ENCODE measurements around the gene TTYH3. TPM values are rescaled to one million over a fixed set of nuclear protein-coding genes. Genes with fewer than 3 reads are reported as not detected.
A peak's percentile ranks its signal among the peaks of the same experiment; 100 is the strongest.

The TTYH3 gene
- total RNA-seq, 1 donor from 2014 or later: 170 TPM

DNA sequence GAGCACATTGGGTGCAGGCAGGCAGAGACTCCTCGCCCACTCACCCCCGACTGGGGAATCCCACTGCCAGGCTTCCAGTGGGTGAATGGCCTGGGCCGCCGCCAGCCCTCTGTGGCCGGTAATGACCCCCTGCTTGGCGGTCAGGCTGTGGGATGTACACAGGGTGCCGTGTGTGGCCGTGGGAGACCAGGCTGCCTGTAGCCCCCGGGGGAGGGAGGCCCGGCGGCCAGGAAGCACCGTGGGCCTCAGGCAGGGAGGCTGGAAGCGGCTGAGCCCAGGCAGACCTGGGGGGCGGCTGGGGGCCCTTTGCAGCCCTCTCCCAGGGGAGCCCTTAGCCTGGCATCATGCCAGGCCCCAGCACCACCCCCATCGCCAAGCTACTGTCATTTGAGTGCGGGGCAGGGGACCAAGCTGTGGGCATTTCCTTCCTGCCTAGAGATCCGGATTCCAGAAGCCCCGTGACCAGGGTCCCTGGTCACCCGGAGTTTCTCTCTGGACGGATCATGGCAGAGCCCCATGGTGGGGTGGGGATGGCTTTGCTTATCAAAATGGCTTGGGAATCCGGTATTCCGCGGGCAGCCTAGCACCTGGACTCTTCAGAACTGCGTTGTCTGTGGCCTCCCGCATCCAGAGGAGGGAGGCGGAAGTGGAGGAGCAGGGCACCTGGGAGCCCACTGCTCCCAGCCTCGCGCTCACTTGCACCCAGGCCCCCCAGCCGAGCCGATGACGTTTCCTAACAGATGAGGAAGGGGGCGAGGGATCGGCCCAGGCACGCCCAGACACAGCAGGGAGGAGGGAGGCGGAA is 1.1 kb downstream of the TTYH3 start:
- Mint-ChIP-seq H3K27ac (peak overlapping the region; percentile 94), H3K9me3 (ENCODE audit: low read depth) (no peaks in the 10 kb centered on the region), H3K4me3 (ENCODE audit: low read depth) (peak overlapping the region; percentile 93), H3K27me3 (peaks cover 2% of the 10 kb centered on the region), H3K4me1 (ENCODE audit: low read depth) (peaks cover 12% of the 10 kb centered on the region), H3K36me3 (ENCODE audit: insufficient read depth) (no peaks in the 10 kb centered on the region)
- no peak for DNase-seq (ENCODE audit: low spot score, unreplicated experiment)
- TF ChIP-seq, protein P1, sequence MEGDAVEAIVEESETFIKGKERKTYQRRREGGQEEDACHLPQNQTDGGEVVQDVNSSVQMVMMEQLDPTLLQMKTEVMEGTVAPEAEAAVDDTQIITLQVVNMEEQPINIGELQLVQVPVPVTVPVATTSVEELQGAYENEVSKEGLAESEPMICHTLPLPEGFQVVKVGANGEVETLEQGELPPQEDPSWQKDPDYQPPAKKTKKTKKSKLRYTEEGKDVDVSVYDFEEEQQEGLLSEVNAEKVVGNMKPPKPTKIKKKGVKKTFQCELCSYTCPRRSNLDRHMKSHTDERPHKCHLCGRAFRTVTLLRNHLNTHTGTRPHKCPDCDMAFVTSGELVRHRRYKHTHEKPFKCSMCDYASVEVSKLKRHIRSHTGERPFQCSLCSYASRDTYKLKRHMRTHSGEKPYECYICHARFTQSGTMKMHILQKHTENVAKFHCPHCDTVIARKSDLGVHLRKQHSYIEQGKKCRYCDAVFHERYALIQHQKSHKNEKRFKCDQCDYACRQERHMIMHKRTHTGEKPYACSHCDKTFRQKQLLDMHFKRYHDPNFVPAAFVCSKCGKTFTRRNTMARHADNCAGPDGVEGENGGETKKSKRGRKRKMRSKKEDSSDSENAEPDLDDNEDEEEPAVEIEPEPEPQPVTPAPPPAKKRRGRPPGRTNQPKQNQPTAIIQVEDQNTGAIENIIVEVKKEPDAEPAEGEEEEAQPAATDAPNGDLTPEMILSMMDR (IDR thresholded peaks at IDR 0.05; ENCODE audit: unreplicated experiment): no peak

DNA sequence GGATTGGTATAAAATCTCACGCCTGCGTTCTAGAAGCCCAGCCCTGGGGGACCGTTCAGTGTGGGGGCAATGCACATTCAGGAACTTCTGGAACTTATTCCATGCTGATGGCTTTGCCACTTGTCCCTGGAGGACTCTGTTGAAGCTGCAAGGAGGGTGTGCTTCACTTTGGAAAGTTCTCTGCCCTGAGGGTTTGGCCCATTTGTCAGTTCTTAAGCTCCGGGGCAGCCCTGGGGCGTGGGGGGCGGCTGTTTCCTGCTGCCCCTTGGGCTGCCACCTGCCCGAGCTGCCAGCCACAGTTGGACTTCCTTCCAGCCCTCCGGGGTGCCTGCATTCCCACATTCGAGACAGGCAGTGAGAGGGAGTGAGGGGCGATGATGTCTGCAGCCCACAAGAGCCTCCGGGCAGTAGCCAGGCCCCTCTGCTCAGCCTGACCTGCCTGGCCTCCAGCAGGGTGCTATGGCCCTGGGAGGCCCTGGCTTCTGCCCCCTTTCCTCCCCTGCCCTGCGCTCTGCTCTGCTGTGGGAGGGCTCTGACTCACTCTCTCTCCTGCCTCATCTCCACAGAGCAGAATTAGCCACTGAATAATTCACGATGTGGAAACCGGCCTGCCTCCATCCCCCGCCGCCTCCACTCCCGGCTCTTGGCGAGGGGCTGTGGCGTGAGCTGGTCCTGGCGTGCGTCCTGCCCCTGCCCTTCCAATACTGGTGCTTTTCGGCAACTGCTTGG is 1.9 kb downstream of the TTYH3 start:
- TF ChIP-seq, protein P1 (IDR thresholded peaks at IDR 0.05; ENCODE audit: unreplicated experiment): no peak
- peak overlapping the region; percentile 94 for H3K27ac Mint-ChIP-seq
- H3K4me3 Mint-ChIP-seq (ENCODE audit: low read depth): peak overlapping the region; percentile 93
- H3K27me3 Mint-ChIP-seq: no peaks in the 10 kb centered on the region
- H3K4me1 Mint-ChIP-seq (ENCODE audit: low read depth): peaks cover 11% of the 10 kb centered on the region
- no peaks in the 10 kb centered on the region for H3K36me3 Mint-ChIP-seq (ENCODE audit: insufficient read depth)
- DNase-seq (ENCODE audit: low spot score, unreplicated experiment): no peak
- no peaks in the 10 kb centered on the region for H3K9me3 Mint-ChIP-seq (ENCODE audit: low read depth)

DNA sequence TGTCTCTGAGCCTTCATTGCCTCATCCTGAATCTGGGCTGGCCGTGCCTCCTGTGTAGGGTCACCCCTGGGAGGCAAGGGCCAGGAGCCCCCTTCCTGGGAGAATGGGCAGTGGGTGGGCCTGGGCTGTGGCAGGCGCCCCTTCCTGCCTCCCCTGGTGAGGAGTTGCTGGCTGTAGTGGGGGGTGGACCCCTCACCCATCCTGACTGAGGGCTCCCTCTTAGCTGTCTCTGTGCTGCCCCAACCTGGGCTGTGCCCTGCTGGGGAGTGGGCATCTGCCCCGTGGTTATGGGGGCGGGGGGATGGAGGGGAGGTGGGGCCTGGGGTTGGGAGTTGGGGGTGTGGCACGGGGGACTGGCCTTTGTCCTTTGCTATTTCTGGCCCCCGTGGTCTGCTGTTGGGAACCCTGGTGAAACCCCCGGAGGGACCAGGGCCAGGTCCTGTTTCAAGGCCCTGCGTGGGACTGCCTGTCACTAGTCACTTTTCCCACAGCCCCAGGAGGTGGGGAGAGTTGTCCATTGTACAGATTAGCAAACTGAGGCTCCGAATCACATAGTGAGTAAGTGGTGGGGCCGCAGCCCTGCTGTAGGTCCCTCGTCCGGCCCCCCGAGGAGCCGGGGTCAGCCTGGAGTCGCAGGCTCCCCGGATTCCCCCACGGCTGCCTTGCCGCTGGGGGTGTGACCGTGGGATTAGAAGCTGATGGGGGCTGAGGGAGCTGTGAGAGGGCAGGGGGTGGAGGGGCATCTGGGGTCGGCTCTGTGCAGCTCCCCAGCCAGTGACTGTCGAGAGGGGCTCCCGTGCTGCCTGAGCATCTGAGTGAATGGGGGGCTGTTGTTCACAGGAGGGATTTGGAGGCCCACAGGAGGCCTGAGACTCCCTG is 2.7 kb downstream of the TTYH3 start:
- TF ChIP-seq, protein P1 (IDR thresholded peaks at IDR 0.05; ENCODE audit: unreplicated experiment): no peak
- peak overlapping the region; percentile 80 for H3K27ac Mint-ChIP-seq
- peak overlapping the region; percentile 93 for H3K4me3 Mint-ChIP-seq (ENCODE audit: low read depth)
- no peaks in the 10 kb centered on the region for H3K36me3 Mint-ChIP-seq (ENCODE audit: insufficient read depth)
- H3K9me3 Mint-ChIP-seq (ENCODE audit: low read depth): no peaks in the 10 kb centered on the region
- no peak for DNase-seq (ENCODE audit: low spot score, unreplicated experiment)
- peaks cover 11% of the 10 kb centered on the region for H3K4me1 Mint-ChIP-seq (ENCODE audit: low read depth)
- H3K27me3 Mint-ChIP-seq: no peaks in the 10 kb centered on the region

DNA sequence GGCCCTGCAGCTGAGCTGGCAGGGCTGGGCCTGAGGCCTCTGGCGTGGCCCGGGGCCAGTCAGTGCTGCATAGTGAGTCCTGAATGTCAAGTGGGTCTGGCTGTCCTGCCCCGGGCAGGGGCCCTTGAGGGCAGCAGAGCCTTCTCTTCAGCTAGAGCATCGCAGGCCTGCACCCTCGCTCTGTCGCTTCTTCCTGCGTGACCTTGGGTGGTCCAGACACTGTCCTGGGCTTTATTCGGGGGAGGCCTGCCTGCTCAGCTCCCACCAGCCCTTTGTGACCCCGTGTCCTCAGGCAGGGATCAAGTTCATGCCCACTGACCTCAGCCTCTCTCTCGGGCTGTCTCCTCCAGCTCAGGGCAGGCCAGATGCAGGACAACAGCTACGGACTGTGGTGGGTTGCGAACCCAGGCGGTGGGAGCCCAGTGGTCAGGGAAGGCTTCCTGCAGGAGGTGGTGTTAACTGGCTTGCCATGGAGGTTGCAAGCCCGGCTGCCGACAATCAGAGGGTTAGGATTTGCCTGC is 3.4 kb downstream of the TTYH3 start:
- TF ChIP-seq, protein P1 (IDR thresholded peaks at IDR 0.05; ENCODE audit: unreplicated experiment): no peak
- H3K27ac Mint-ChIP-seq: peak overlapping the region; percentile 49
- H3K9me3 Mint-ChIP-seq (ENCODE audit: low read depth): no peaks in the 10 kb centered on the region
- H3K36me3 Mint-ChIP-seq (ENCODE audit: insufficient read depth): no peaks in the 10 kb centered on the region
- peaks cover 11% of the 10 kb centered on the region for H3K4me1 Mint-ChIP-seq (ENCODE audit: low read depth)
- no peak for DNase-seq (ENCODE audit: low spot score, unreplicated experiment)
- H3K27me3 Mint-ChIP-seq: no peaks in the 10 kb centered on the region
- no peak overlapping the region for H3K4me3 Mint-ChIP-seq (ENCODE audit: low read depth)

Data from progenitor cell of endocrine pancreas (in vitro differentiated cells).